Activated CD4-positive, alpha-beta T cell treated with anti-CD3 and anti-CD28 coated beads, Interleukin-10, Interleukin-2, amounts not matched to agents 100 ng/mL and 50 ng/mL, durations not matched to agents 16 hours and 8 hours (primary cell): Measurements from ENCODE around the gene RPS10.
A peak's percentile ranks its signal among the peaks of the same experiment; 100 is the strongest.
"Not testable (repeated sequence)": the region's sequence is repeated elsewhere in the genome, so short reads cannot be mapped to it uniquely, and the experiment has no call there.

Source experiments
- DNase-seq: peaks from one replicate; pipeline ENCODE4 v3.0.0-alpha.2; 2020

Gene RPS10

DNA sequence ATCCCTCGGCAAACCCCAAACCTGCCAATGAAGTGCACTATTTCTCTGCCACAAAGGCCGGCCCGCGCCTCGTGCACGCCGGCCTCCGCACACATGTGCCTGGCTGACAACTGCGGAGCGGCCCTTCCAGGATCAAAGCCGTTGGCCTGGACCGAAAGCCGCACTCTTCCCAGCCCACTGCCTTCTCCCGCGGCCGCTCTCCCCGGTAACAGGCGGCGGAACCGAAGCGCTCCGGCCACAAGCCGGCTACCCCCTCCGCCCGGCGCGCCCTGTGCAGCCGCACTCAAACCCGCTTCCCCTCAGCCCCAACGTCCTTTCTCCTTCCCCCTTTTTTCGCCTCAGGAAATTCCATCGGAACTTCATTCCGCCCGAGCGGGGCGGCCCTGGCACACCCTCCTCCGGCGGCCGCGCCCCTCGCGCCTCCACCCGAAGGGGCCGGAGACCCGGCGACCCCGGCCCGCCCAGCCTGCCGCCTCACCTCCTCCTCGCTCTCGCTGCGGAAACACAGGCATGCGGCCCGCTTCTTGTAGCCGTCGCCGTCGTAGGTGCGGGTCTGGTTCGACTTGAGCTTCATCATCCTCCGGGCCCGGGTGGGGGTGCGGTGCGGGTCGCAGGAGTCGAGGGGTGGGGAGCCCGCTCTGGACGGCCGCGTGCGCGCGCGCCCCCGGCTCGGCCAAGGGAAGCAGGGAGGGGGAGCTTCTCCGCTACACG lies 33.9 kb downstream of the RPS10 start:
- peak; percentile 73 for DNase-seq

DNA sequence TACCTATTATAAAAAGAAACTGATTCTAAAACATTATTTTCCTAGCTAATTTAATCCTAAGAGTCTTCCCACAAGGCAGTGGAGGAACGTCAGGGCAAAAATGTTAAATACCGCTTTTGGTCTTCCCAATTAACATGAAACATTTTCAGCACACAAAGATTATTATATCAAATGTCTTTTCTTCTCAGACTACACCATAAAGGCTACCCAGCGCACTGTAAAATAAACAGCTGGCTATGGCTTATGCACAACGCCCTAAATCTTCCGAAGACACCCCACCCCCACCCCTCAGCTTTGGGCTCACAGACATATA lies 34.4 kb downstream of the RPS10 start:
- DNase-seq, result no peak

DNA sequence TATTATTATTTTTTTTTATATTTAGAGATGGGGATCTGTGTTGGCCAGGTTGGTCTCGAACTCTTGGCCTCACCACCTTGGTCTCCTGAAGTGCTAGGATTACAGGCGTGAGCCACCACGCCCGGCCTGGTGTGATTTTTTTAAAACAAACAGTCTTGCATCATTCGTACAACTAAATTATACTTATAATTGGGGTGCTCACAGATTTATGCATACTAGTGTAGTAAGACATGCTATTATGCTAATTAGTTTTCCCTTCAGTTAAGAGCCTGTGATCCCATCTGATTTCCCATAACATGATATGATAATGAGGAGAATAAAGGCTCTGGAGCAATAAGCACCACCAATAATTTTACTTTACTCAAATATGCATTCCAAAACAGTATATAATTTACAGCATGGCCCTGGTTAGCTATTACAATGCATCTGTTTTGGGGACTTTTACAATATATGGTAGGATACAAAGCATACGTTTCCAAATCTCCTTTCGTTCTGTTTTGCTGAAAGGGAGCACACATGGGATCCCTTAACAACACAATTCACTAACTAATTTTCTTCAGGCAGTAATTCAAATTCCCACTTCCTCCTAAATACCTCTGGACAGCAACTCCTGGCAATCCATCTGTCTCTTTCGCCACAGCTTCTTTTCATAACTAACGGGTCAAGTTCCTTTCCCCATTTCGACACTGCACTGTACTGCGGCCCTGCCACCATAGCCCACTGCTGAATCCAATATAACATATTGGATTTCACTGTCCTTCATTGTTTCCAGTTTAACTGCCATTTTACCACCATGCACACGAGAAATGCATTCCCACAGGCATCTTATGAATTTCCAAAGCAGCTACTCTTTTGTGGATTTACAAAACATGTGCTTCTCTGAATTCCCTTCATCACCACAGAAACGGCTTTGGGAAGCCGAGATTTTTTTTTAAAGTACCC lies 35.1 kb downstream of the RPS10 start:
- DNase-seq, result no peak

DNA sequence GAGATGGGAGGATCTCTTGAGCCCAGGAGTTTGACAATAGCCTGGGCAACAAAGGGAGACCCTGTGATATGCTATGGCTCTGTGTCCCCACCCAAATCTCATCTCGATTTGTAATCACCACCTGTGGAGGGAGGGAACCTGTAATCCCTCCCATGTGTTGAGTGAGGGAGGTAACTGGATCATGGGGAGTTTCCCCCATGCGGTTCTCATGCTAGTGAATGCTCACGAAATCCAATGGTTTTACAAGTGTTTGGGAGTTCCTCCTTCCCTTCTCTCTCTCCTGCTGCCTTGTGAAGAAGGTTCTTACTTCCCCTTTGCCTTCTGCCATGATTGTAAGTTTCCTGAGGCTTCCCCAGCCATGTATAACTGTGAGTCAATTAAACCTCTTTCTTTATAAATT lies 36.8 kb downstream of the RPS10 start:
- no peak for DNase-seq

DNA sequence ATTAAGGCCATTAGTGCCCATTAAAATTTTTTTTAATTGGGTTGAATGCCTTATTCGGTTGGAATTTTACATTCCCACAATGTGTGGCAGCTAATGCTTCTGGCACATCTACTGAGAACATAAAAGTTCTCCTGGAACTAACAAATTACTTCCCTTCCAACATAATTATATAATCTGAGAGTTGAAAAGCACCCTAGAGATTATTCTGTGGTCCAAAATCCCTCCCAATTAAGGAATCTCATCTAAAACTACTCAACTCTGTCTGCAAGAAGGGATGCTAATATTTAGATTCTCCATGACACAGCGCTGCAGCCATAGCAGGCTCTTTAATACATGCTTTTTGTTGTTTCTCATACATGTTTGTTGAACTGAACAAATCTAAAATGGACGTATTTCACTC lies 37.4 kb downstream of the RPS10 start:
- no peak for DNase-seq

DNA sequence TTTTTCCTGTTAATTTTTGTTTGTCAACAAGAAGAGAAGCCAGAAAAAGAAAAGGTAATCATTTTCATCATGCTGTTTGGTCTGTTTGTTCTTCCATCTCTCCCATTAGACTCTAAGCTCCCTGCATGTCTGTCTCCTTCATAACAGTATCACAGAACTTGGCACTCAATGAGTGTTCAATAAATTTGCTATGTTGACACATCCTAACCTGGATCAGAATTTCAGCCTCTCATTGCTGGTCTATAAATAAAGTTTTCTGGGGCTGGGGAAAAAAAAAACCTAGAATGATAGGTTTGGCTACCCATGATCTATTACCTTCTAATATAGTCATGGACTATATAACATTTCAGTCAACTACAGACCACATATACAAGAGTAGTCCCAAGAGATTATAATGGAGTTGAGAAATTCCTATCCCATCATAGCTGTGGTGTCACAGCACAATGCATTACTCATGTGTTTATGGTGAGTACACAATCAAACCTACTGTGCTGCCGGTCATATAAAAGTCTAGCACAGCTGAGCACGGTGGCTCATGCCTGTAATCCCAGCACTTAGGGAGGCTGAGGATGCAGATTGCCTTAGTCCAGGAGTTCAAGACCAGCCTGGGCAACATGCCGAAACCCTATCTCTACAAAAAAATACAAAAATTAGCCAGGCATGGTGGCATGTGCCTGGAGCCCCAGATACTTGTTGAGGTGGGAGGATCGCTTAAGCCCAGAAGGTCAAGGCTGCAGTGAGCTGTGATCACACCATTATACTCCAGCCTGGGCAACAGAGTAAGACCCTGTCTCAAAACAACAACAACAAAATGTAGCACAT lies 39.3 kb downstream of the RPS10 start:
- no peak for DNase-seq

DNA sequence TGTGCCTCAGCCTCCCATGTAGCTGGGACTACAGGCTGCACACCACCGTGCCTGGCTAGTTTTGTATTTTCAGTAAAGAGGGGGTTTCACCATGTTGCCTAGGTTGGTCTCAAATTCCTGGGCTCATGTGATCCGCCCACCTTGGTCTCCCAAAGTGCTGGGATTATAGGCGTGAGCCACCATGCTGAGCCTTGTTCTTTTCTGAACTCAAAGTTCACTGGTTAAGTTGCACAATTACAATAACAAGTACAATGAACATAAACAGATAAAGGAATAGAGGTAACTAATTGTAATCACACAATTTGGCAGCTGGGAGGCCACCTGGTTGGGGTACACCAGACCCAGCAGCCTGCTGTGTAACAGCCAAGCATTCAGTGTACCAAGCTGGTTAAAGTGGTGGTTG lies 40.1 kb downstream of the RPS10 start:
- DNase-seq, result no peak

DNA sequence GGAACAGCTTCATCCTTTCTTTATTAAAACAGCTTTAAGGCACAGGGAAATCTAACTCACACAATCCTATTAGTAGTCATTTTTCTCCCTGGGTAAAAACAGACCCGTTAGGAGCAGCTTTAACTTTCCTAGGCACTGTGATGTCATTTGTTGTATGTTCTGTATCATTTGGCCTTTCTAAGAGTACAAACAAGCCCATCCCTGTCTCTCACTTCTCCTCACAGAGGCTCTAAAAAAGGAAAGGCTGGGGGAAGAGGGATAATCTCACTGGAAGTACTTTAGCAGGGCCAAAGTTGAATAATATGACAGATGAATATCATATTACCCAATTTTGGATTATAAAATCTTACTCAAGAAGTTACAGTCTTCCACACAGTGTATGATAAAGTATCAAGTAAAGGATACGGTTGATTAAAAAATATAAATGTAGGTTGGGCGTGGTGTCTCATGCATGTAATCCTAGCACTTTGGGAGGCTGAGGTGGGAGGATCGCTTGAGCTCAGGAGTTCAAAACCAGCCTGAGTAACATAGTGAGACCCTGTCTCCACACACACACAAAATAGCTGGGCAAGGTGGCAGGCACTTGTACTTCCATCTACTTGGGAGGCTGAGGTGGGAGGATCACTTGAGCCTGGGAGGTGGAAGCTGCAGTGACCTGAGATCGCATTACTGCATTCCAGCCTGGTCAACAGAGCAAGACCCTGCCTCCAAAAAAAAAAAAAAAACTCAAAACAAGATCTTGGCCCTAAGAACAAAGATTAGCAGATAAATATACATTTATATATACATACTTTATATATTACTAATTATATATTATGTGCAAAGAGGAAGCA lies 41.3 kb downstream of the RPS10 start:
- no peak for DNase-seq

DNA sequence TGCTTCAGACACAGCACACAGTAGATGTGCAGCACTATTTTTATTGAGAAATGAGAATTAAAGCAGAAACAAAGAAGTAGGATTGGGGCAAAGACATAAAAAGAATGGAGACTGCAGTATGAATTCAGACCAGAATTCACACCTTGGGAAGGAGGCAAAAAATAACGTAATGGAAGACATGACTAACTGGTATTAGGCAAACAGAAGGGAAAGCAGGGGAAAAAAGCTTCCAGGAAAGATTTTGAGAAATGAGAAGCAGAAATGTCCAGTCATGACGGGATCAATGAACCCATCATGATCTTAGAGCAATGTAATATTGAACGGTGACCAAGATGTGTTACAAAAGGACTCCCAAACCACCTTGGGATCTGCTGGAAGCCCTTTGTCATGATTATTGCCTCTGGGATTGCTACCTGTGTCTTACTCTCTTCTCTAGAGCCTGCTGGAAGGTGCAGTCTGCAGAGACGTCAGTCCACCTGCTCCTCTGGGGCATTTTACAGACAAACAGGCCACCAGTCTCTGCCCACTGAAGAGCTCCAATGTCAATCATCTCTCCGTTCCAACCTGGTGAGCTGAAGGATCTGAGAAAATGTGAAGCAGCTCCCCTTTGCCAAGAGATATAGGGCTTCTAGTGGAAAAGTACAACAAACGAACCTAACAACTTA lies 42.1 kb downstream of the RPS10 start:
- no peak for DNase-seq

DNA sequence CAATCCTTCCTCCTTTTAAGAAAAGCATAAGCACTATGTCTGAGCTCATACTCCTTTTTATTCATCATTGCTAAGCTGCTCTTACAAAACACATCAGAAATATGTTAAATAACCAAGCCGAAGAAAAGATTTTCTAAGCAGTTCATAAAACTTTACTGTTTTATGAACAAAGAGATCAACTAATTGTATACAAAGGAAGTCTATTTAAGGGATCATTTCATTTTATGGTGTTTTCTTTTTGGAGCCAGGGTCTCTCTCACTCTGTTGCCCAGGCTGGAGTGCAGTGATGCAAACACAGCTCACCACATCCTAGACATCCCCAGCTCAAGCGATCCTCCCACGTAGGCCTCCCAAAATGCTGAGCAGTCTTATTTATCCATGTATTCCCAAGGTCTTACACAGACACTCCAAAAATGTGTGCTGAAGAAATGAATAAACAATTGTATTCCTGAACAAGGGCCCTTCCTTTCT lies 42.7 kb downstream of the RPS10 start:
- no peak for DNase-seq

DNA sequence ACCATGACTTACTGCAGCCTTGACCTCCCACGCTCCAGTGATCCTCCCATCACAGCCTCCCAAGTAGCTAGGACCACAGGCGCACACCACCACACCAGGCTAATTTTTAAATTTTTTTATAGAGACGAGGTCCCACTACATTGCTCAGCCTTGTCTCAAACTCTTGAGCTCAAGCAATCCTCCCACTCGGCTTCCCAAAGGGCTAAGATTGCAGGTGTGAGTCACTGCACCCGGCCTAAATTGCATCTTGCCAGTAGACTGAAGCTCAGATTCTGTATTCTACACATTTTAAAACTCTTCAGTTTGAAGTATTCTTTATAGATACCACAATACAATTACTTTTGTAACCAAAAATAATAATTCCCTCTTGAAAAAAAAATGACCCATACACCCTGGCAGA lies 44.8 kb downstream of the RPS10 start:
- no peak for DNase-seq

DNA sequence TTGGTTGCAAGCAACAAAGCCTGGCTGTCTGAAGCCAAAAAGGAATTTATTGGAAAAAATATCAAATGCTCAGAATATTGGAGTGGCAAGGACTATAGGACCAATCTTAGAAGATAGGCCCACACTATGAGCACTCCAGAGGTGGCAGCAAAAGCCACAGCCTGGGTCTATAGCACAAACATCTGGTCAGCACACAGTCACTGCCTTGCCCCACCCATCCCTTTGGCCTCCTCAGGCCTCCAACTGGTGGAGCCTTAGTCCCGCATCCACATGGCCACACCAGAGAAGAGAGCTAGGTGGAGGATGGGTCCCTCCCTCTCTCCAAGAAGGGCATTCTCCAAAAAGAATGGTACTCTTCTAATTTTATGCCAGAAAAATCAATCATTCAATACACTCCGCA lies 47.4 kb downstream of the RPS10 start:
- DNase-seq, result no peak

DNA sequence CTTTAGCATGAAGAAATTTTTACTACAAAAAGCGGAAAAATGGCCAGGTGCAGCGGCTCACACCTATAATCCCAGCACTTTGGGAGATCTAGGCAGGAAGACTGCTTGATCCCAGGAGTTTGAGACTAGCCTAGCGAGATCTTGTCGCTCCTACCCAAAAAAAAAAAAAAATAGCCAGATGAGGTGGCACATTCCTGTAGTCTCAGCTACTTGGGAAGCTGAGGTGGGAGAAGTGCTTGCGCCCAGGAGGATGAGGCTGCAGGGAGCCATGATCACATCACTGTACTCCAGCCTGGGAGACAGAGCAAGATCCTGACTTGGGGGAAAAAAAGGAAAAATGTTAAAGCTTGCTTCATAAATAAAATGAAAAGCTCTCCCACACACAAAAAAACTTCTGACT lies 47.9 kb downstream of the RPS10 start:
- no peak for DNase-seq

DNA sequence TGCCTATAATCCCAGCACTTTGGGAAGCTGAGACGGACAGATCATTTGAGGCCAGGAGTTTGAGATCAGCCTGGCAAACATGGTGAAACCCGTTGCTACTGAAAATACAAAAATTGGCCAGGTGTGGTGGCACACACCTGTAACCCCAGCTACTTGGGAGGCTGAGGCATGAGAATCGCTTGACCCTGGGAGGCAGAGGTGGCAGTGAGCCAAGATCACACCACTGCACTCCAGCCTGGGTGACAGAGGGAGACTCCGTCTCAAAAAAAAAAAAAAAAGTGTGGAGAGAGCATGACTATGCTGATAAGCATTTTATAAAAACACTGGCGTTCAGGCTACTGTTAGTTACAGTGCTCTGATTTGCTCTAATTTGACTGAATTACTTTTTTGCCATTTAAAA lies 48.3 kb downstream of the RPS10 start:
- DNase-seq, result not testable (repeated sequence)

DNA sequence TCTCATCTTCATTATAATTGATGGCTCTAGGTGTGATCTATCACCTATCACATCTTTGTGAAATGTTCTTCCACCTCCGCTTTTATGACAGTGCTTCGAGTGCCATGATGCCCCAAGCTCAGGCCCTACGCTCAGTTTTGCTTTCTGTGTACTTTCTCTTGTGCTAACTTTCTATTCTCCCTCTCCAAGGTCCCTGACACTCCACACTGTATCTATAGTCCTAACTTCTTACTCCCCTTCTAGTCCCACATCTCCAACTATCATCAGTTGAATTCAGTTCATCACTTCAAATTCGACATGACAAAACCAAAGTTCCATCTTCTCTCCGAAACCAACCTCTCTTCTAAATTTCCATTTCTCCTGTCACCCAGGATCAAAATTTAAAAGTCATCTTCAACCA lies 50.0 kb downstream of the RPS10 start:
- no peak for DNase-seq

DNA sequence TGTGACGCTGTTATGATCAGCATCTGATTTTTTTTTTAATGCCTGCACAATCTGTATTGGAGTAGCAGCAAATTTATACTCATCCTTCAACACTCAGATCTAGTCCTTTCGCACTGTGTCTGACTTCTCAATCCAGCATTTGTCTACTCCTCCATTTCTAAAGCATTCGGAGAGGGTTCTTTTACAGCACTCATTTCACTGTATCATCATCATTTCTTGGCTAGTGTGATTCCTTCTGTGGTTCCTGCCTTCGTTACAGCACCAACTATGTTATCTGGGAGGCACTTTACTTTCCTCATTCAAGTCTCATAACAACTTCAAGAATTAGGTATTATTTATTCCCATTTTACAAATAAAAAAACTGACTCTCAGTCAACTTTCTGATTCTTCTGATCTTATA lies 51.4 kb downstream of the RPS10 start:
- no peak for DNase-seq

DNA sequence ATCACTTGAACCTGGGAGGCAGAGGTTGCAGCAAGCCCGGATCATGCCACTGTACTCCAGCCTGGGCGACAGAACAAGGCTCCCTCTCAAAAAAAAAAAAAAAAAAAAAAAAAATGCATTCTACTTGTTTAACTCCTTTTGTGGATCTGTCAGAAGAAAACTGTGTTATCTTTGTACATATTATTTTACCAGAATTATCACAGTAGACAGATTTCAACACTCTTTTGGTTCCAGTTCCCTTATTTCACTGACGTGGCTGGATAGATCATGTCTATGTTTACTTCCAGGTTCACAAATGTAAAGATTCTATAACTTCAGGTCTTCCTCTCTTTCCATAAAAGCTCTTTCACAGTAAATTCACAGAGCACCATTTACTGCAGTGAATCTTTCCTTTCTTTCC lies 51.8 kb downstream of the RPS10 start:
- no peak for DNase-seq

DNA sequence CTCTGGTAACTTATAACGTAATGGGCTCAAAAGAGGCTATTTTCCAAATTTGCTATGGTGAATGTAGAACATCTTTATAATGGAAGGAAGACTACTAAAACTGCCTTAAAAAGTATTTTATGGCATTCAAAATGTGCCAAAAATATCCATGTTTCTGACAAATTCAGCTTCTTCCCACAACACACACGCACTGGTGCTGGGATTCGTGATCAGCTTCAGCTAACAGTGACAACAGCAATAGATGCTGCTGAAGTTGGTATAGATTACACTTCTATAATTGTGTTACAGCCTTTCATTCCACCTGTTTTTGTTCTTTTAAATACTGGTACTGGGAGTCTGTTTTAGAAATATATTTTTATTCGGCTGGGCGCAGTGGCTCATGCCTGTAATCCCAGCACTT lies 52.4 kb downstream of the RPS10 start:
- no peak for DNase-seq

DNA sequence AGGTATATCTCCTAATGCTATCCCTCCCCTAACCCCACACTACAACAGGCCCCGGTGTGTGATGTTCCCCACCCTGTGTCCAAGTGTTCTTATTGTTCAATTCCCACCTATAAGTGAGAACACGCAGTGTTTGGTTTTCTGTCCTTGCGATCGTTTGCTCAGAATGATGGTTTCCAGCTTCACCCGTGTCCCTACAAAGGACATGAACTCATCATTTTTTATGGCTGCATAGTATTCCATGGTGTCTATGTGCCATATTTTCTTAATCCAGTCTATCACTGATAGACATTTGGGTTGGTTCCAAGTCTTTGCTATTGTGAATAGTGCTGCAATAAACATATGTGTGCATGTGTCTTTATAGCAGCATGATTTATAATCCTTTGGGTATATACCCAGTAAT lies 54.0 kb downstream of the RPS10 start:
- DNase-seq, result not testable (repeated sequence)

DNA sequence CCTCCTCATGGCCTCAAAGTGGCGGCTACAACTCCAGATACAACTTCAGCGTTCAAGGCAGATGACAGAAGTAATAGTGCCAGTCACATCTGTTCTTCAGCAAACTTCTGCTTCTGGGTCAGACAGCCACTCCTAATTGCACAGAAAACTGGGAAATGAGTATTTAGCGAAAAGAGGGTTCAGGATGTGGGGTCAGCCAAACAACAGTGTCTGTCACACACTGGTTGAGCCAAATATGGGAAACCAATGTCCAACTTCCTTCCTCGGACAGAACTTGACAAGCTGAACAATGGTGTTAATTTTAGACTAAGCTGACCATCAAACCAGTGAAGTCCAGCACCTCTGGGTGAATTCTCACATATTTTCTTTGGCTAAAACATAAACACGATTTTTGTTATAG lies 55.5 kb downstream of the RPS10 start:
- no peak for DNase-seq

DNA sequence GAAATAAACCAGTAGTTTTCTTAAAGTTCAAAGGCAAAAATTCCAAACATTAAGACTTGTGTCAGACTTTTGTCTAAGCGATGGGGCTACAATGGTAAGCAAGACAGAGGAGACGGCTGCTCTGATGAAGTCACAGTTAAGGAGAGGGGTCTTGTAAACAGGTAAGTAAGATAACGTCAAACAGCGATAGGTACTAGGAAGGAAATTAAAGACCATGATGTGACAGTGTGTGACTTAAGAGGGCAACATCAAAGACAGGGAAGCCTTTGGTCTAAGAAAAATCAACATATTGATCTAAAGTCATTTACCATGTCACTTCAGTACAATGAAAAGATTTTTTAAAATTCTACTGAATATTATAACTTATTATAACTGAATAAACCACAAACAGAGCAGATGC lies 56.5 kb downstream of the RPS10 start:
- DNase-seq, result no peak
